Epithelial cell of proximal tubule (primary cell): Measurements from ENCODE around the gene RAPGEF3. TPM values are rescaled to one million over a fixed set of nuclear protein-coding genes. Genes with fewer than 3 reads are reported as not detected.

Experiments
- DNase-seq: peaks from one replicate; pipeline ENCODE4 v3.0.0-alpha.2; 2011; ENCODE audit warnings: low read depth
- H3K4me3 ChIP-seq: 2 replicates; pipeline ENCODE4 v1.5.1; 2011; ENCODE audit warnings: low read depth, mild to moderate bottlenecking, low read length
- total RNA-seq: library from RNA; depleted of rRNA; stranded (reverse); fragments of >200 nt; gene quantifications from 2 replicates; pipeline ENCODE4 v1.2.3, GENCODE V29; 2015
- TF ChIP-seq, protein P1 (sequence below): conservative IDR thresholded peaks from 2 replicates; pipeline ENCODE4 v1.5.1; 2012; ENCODE audit warnings: low read depth, mild to moderate bottlenecking, low read length

The RAPGEF3 gene
- total RNA-seq, 1 donor from 2014 or later: 102 TPM

DNA sequence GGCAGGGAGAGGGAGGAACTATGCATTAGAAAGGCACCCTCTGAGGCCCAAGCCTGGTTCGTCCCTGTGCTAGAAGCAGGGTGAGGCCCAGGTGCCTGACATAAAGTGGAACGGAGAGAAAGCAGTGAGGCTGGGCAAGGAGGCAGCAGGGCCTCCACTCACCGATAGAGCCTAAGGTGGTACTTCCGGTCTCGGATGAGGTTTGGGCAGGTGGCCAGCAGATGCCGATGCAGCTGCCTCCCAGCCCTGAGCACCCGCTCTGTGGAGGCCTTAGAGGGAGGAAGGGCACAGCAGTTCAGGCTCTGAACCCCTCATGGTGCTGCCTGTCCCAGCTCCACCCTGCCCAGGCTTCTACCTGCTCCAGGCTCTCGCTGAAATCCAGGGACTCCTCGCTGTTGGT is 7.1 kb downstream of the RAPGEF3 start:
- DNase-seq: no peak
- TF ChIP-seq, protein P1, sequence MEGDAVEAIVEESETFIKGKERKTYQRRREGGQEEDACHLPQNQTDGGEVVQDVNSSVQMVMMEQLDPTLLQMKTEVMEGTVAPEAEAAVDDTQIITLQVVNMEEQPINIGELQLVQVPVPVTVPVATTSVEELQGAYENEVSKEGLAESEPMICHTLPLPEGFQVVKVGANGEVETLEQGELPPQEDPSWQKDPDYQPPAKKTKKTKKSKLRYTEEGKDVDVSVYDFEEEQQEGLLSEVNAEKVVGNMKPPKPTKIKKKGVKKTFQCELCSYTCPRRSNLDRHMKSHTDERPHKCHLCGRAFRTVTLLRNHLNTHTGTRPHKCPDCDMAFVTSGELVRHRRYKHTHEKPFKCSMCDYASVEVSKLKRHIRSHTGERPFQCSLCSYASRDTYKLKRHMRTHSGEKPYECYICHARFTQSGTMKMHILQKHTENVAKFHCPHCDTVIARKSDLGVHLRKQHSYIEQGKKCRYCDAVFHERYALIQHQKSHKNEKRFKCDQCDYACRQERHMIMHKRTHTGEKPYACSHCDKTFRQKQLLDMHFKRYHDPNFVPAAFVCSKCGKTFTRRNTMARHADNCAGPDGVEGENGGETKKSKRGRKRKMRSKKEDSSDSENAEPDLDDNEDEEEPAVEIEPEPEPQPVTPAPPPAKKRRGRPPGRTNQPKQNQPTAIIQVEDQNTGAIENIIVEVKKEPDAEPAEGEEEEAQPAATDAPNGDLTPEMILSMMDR: no peak
- no peak overlapping the region for H3K4me3 ChIP-seq

DNA sequence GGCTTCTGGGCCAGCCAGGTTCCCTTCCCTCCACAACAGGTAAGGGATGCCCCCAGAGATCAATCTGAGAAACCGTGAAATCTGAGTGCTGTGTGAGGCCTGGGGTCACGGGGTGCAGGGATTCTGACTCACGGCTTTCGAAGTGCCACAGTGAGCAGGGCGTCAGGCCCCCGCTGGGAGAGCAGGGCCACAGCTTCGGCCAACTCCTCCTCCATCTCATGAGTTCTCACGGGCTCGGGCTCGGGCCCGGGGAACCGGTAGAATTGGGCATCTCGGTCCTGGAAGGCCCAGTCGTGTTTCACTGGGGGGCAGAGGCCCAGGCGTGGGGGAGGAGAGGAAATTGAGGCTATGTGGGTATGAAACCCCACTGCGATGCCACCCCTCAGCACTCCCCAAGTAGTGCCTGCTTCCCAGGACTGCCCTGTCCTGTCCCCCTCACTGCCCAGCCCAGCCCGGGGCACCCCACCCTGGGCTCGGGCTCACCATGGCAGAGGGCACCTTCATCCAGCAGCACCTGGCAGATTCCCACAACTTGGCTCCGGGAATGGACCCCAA is 7.7 kb downstream of the RAPGEF3 start:
- DNase-seq: no peak
- H3K4me3 ChIP-seq: no peak overlapping the region
- TF ChIP-seq, protein P1: no peak

DNA sequence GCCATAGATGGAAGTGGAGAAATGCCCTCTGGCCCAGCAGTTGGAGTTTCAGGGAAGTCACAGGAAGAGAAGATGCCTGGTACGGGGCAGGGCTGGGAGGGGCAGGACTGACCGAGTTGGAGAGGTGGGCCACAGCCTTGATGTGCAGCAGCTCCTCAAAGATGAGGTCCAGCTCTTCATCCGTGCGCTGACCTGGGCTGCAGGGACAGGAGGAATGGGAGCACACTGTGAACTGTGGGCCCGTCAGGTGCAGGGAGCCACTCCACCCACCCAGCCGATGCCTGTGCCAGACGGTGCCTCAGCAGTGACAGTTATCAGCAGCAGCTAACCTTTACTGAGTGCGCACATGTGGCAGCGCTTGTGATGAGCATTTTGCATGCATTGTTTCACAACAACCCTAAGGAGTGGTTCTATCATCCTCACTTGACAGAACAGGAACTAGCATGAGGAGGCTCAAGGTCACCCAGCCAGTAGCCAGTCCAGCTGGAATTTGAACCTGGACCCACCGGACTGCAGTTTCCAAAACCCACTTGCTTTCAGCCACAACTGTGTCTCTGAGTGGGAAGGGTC is 8.4 kb downstream of the RAPGEF3 start:
- no peak overlapping the region for H3K4me3 ChIP-seq
- no peak for DNase-seq
- TF ChIP-seq, protein P1: no peak

DNA sequence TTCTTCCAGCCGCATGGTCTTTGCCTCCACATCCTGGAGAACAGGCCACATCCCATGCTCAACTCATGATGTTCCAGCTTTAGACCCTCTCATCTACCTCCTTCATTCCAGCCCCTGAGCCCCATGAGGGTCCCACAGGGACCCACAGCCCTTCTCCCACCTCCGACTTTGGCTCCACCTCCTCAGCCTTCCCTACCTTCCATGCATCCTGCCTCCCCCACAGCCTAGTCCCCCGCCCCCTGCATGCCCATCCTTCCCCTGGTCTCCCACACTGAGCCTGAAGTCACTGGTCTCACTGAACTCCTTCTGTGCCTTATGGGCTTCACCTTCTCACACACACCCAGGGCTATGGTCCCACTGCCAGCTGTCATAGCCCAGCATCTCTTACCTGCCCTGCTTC is 9.8 kb downstream of the RAPGEF3 start:
- no peak for DNase-seq
- TF ChIP-seq, protein P1: no peak
- no peak overlapping the region for H3K4me3 ChIP-seq

DNA sequence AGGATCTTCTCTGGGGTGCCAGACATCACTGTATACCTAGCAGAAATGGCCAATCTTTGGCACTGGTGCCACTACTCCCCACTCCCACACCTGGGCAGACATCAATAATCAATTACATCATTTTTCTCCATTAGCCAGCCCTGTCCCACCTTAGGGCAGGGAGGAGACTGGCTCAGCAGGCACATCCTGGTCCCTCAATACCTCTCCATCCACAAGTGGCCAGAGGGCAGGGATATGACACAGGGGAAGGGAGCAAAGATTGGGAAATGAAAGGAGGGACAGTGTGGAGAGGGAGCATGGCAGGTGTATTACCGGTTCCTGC is 10.2 kb downstream of the RAPGEF3 start:
- DNase-seq: no peak
- no peak overlapping the region for H3K4me3 ChIP-seq
- TF ChIP-seq, protein P1: no peak

DNA sequence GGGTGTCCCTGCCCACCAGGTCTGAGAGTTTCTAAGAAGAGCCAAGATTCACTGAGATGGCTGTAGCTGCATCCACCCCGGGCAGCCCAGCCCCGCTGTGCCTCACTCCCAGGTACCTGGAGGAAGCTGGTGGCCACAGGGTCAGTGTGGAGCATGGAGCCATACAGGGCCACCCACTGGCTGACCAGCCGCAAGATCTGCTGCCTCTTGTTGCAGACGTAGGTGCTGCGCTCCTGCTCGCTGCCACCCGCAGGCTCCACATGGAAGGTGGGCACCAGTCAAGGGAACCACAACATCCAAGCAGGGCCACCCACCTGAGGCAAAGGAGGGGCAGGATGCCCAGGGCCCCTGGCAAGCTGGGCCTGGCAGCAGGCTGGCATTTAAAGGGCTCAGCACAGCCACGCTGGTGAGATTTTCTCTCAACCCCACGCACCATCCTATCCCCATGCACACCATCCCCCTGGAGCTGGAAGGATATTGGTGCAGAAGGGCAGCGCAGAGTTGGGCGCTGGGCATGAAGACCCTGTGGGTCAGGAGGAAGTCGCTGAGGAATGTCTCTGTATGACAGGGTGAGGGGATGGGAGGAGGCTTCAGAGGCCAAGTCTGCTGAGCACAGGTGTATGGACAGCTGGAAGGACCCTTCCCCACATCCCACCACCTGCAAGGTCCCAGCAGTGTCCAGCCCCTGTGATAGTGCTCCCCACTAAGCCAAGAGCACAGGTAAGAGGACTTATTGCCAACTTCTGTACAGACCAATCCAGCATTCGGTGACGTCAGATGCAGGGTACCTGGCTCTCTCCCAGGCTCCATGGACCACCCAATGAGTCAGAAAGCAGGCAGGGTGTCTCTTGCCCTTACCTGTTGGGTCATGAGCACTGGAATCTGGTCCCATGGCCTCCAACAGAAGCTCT is 10.8 kb downstream of the RAPGEF3 start:
- DNase-seq: no peak
- no peak overlapping the region for H3K4me3 ChIP-seq
- TF ChIP-seq, protein P1: no peak

DNA sequence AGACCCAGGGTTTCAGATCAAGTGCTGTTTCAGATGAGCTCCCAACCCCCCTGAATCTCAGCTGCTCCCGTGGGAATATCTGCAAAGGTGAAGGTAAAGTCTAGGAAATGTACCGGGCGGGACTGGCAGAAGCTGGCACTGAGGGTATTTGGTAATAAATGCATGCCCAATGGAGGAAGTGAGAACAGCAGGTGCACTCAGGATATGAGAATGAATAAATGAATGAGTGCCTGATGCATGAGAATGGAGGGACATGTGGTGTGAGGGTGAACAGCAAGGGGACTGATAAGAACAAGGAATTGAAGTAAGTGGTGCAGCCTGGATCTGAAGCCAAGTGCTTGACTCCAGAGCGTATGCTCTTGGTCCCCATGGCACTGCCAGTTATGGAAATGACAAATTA is 11.6 kb downstream of the RAPGEF3 start:
- DNase-seq: no peak
- H3K4me3 ChIP-seq: no peak overlapping the region
- TF ChIP-seq, protein P1: no peak
